Erythroblast (primary cell): ENCODE results near the gene CELA2B.

Source experiments
- DNase-seq, 2 experiments: peaks; one replicate each; lab custom pipeline; 2025; lab: John Stamatoyannopoulos, UW
- GATA1 ChIP-seq: IDR thresholded peaks from 2 replicates; pipeline ENCODE4 v1.6.1; 2011; ENCODE audit warnings: low read depth, mild to moderate bottlenecking, control low read depth, low read length, moderate library complexity
- POLR2A ChIP-seq: IDR thresholded peaks from 2 replicates; pipeline ENCODE4 v1.6.1; 2011; ENCODE audit warnings: mild to moderate bottlenecking, low read length

The CELA2B gene

GRCh38 chr1:15439325-15439724 is 36.6 kb upstream of the CELA2B start:
- TF ChIP-seq GATA1: no peak
- no peak for TF ChIP-seq POLR2A
- no peak for DNase-seq

DNA sequence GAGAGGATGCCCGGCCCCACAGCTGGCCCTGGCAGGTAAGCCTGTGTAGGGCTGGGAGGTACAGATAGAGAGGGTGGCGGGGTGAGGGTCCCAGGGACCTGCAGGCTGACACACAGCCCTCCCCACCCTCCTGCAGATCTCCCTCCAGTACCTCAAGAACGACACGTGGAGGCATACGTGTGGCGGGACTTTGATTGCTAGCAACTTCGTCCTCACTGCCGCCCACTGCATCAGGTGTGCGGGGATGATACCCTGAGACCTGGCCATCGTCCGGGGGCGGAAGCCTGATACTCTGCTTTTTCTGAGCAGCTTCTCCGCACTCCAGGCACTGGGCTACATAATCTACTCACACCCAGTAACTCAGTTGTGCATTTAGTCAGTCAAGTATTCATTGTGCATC is 35.5 kb upstream of the CELA2B start:
- no peak for DNase-seq
- TF ChIP-seq GATA1 (no peak), POLR2A (no peak)

- DNase-seq: no peak
- TF ChIP-seq POLR2A (no peak), GATA1 (no peak)
Observed at GRCh38 chr1:15441247-15441646, 34.7 kb upstream of the CELA2B start.

- DNase-seq: no peak
- TF ChIP-seq GATA1 (no peak), POLR2A (no peak)
Observed at GRCh38 chr1:15442119-15442518, 33.8 kb upstream of the CELA2B start.

DNA sequence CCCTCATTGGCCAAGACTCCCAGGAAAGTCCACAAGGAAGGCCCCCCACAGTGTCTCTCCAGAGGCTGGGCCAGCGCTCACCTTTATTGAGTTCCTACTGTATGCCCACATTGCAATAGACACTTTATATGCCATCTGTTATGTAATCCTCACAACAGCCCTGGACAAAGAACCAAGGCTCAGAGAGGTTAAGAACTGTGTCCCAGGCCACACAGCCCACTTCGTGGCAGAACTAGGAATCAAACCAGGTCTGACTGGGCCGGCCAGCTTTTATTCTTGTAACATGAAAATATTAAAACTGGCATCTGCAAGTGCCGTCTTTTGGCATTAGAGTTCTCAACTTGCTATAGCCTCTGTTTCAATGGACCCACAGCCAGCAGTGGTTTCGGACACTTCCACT is 33.1 kb upstream of the CELA2B start:
- no peak for TF ChIP-seq GATA1
- TF ChIP-seq POLR2A: no peak
- DNase-seq: no peak

DNA sequence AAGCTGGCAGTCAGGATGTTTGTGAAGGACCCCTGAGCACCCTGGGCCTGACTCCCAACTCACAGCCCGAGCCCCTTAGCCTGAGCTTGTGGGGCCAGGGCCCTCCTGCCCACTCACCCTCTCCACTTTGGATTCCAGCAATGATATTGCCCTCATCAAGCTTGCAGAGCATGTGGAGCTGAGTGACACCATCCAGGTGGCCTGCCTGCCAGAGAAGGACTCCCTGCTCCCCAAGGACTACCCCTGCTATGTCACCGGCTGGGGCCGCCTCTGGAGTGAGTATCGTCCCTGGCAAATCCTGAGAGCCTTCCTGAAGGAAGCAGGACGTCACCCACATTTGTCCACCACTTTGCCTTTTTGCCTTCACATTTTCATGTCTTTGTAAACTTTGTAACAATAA is 32.6 kb upstream of the CELA2B start:
- TF ChIP-seq GATA1: no peak
- no peak for TF ChIP-seq POLR2A
- DNase-seq: no peak

DNA sequence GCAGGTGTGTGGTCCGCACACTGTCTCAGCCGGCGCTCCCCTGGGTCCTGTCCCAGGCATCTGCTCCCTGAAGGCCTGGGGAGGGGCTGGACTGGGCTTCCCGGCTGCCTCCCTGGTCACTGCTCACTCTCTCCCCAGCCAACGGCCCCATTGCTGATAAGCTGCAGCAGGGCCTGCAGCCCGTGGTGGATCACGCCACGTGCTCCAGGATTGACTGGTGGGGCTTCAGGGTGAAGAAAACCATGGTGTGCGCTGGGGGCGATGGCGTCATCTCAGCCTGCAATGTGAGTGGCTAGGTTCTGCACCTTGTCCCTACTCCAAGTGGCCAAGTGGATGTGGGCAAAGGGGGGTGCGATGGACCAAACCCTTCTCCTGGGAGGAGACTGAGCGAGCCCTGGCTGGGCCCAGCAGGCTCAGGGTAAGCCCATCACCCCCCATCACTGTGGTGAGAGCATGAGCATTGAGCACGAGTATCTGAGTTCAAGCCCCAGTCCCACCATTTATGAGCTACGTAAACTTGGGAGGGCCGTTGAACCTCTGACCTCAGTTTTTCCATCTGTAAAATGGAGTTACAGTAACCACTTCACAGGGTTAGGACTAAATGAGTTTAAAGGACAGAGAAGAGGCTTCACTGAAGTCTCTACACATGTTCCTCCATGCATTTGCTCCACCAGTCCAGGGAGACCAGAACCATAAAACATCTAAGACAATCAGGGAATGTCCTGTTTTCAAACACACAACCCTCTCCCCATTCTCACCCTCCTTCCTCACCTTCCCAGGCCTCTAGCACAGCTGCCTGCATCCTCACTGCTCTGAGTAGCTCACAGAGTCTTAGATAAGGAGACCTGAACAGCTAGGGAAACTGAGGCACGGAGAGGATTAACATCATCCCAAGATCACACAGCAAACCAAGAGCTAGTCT is 31.2 kb upstream of the CELA2B start:
- no peak for DNase-seq
- TF ChIP-seq GATA1 (no peak), POLR2A (no peak)

GRCh38 chr1:15445390-15446122 is 30.3 kb upstream of the CELA2B start:
- DNase-seq: no peak

GRCh38 chr1:15446212-15446611 is 29.7 kb upstream of the CELA2B start:
- TF ChIP-seq GATA1 (no peak), POLR2A (no peak)
- no peak for DNase-seq

More at GRCh38 chr1:15445390-15446122, 30.3 kb upstream of the CELA2B start:
- TF ChIP-seq GATA1 (no peak), POLR2A (no peak)

DNA sequence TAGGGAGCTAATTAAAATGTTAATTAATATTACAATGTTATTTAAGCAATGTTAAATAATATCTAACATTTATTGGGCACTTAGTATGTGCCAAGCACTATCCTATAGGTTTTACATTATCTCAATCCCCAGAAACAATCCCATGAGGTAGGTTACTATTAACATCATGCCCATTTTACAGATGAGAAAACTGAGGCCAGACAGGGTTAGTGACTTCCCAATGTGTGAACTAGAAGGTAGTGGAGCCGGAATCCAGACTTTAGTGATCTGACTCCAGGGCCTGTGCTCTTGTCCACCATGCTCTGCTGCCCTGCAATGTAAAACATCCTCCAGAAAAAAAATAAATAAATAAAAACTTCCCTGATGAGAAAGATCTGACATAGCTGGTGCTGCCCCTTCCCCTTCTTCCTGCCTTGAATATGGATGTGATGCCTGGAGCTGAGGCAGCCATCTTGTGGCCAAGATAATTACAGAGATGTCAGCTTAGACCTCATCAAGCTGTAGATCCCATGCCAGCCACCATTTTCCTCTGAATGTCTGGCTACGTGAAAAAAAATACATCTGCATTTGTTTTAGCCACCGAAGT is 26.9 kb upstream of the CELA2B start:
- no peak for DNase-seq
- TF ChIP-seq GATA1: no peak
- no peak for TF ChIP-seq POLR2A

GRCh38 chr1:15449567-15449966 is 26.3 kb upstream of the CELA2B start:
- no peak for TF ChIP-seq GATA1
- no peak for TF ChIP-seq POLR2A

GRCh38 chr1:15451014-15451722 is 24.7 kb upstream of the CELA2B start:
- no peak for DNase-seq

More at GRCh38 chr1:15449567-15449966, 26.3 kb upstream of the CELA2B start:
- no peak for DNase-seq

GRCh38 chr1:15452216-15452615 is 23.7 kb upstream of the CELA2B start:
- TF ChIP-seq GATA1 (no peak), POLR2A (no peak)

More at GRCh38 chr1:15451014-15451722, 24.7 kb upstream of the CELA2B start:
- TF ChIP-seq POLR2A (no peak), GATA1 (no peak)

More at GRCh38 chr1:15452216-15452615, 23.7 kb upstream of the CELA2B start:
- no peak for DNase-seq
